Inferior parietal cortex (tissue), 1 donor: ENCODE measurements around the gene LRP3.
"Not testable (repeated sequence)": the region's sequence is repeated elsewhere in the genome, so short reads cannot be mapped to it uniquely, and the experiment has no call there.

ENCODE experiments used
- DNase-seq: peaks from one replicate; pipeline ENCODE4 v3.0.0-alpha.2; 2016; ENCODE audit errors: extremely low spot score

Gene LRP3

GRCh38 chr19:33216198-33216830 lies 22.2 kb downstream of the LRP3 start:
- DNase-seq, result no peak

GRCh38 chr19:33217881-33218280 lies 23.8 kb downstream of the LRP3 start:
- DNase-seq, result no peak

GRCh38 chr19:33219261-33219815 lies 25.2 kb downstream of the LRP3 start:
- no peak for DNase-seq

- DNase-seq, result no peak
These were observed 26.0 kb downstream of the LRP3 start for GRCh38 chr19:33220115-33220514.

GRCh38 chr19:33220735-33221134 lies 26.6 kb downstream of the LRP3 start:
- DNase-seq, result no peak

GRCh38 chr19:33221638-33222037 lies 27.5 kb downstream of the LRP3 start:
- no peak for DNase-seq

GRCh38 chr19:33222255-33222654 lies 28.1 kb downstream of the LRP3 start:
- not testable (repeated sequence) for DNase-seq

- DNase-seq, result no peak
These were observed 30.7 kb downstream of the LRP3 start for GRCh38 chr19:33224694-33225457.

GRCh38 chr19:33225458-33225926 lies 31.4 kb downstream of the LRP3 start, which contains the start of gene SLC7A10:
SLC7A10 (minus strand) TSS chr19:33225850; CDS start chr19:33225703, 147 bp downstream.
- DNase-seq, result no peak

- no peak for DNase-seq
These were observed 32.6 kb downstream of the LRP3 start for GRCh38 chr19:33226550-33227241.

GRCh38 chr19:33227242-33227650 lies 33.1 kb downstream of the LRP3 start:
- DNase-seq, result no peak

- DNase-seq, result no peak
These were observed 33.9 kb downstream of the LRP3 start for GRCh38 chr19:33227870-33228599.

GRCh38 chr19:33229962-33230361 lies 35.8 kb downstream of the LRP3 start:
- DNase-seq, result no peak

GRCh38 chr19:33231511-33231910 lies 37.4 kb downstream of the LRP3 start:
- no peak for DNase-seq

- no peak for DNase-seq
These were observed 38.5 kb downstream of the LRP3 start for GRCh38 chr19:33232656-33233055.

- DNase-seq, result no peak
These were observed 39.1 kb downstream of the LRP3 start for GRCh38 chr19:33233056-33233873.

GRCh38 chr19:33234092-33234491 lies 40.0 kb downstream of the LRP3 start:
- no peak for DNase-seq

- DNase-seq, result no peak
These were observed 40.6 kb downstream of the LRP3 start for GRCh38 chr19:33234736-33235135.

GRCh38 chr19:33235269-33235995 lies 41.3 kb downstream of the LRP3 start:
- DNase-seq, result peak; percentile 87

GRCh38 chr19:33235996-33236350 lies 41.8 kb downstream of the LRP3 start:
- no peak for DNase-seq
